GM19372 (cell line): ENCODE results near the gene ANO9.
A peak's percentile ranks its signal among the peaks of the same experiment; 100 is the strongest.

Experiments used
- ATAC-seq: cut with Tn5 transposase; IDR thresholded peaks from one replicate; pipeline ENCODE4 v1.9.1; 2021; ENCODE audit warnings: mild to moderate bottlenecking, low read depth, moderate library complexity; ENCODE audit not compliant: unreplicated experiment

Gene ANO9

DNA sequence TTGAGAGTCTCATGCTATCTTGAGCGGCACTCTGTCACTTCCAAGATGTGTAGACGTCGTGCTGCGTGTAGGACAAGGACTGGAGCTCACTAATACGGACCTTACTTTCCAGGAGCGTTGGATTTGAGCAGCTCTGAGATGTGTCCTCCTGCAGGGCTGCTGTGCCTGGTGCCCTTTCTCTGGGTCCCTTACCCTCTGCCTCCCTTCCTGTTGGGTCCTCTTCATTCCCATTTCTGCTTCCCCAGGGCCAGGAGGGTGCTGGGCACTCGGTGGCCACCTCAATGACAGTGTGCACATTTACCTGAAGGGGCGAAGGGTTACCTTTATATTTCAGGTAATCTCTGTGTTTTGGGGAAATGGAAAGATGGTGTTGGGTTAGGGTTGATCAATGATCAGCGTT, 12.2 kb upstream of the ANO9 start:
- ATAC-seq = no peak

- ATAC-seq = no peak
Measured at GRCh38 chr11:453564-453963, 11.8 kb upstream of the ANO9 start.

GRCh38 chr11:452916-453527, 11.2 kb upstream of the ANO9 start:
- no peak for ATAC-seq

- no peak for ATAC-seq
Measured at GRCh38 chr11:452203-452744, 10.5 kb upstream of the ANO9 start.

- ATAC-seq = no peak
Measured at GRCh38 chr11:451738-452137, 9.9 kb upstream of the ANO9 start.

DNA sequence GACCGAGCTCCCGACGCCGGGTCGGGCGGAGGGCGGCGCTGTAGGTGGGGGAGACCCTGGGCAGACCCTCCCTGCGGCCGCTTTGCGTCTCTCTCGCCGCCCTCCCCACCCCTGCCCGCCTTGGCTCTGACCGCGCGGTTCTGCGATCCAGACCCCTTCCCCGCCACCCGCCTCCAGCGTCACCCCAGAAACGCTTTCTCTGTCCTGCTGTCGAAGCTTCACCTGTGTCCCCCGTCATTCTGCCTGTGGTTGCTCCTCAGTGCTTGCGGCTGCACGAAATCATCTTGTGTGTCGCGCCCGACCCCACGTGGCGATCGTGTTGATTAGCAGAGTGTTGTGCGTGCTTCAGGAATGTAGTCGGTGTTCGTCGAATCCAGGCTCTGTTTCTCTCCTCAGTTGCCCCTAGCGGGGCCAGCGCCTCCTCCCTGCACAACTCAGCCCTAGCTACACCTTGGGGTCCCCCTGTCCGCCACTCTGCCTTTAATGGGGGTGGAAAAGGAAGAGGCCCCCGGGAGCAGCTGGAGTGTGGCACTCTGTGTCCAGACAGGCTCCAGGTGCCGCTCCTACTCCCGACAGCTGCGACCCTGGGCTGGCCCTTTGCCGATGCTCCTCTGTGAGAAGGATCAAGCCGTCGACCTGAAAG, 9.1 kb upstream of the ANO9 start:
- peak; percentile 4 for ATAC-seq

DNA sequence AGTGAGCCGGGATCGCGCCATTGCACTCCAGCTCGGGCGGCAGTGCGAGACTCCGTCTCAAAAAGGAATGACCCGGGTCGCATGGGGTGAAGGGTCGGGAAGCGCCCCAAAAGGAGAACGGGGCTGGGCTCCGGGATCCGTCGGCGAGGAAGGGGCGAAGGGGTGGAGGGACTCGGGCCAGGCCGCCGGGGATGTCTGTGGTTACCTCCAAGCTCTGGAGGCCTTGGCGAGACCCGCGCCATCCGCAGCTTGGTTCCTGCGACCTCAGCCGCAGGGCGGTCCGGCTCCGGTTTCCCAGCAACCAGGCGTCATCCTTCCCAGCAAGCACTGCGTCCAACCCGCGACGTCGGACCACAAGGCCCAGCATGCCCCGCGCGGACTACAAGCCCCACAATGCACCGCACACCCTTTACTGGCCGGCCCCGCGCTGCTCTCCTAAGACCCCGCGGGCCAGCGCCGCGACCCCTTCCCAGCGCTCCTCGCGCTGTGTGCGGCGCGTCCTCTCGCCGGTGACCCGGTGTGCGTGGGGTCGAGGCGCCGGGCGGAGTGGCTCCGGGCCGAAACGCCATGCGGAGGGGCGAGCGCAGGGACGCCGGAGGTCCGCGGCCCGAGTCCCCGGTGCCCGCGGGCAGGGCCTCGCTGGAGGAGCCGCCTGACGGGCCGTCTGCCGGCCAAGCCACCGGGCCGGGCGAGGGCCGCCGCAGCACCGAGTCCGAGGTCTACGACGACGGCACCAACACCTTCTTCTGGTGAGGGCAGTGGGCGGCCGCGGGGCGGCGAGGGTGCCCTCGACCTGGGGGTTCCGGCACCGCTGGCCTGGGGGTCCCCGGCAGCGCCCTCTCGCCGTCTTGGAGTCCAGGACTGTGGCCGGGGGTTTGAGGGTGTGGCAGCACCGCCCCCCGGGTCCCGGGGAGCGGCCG, 8.3 kb upstream of the ANO9 start, which contains the start of gene PTDSS2:
PTDSS2 (plus strand) TSS at position 391 of the 920 bp plus-strand sequence; CDS start at position 568, 177 bp downstream.
- ATAC-seq = peak; percentile 73

DNA sequence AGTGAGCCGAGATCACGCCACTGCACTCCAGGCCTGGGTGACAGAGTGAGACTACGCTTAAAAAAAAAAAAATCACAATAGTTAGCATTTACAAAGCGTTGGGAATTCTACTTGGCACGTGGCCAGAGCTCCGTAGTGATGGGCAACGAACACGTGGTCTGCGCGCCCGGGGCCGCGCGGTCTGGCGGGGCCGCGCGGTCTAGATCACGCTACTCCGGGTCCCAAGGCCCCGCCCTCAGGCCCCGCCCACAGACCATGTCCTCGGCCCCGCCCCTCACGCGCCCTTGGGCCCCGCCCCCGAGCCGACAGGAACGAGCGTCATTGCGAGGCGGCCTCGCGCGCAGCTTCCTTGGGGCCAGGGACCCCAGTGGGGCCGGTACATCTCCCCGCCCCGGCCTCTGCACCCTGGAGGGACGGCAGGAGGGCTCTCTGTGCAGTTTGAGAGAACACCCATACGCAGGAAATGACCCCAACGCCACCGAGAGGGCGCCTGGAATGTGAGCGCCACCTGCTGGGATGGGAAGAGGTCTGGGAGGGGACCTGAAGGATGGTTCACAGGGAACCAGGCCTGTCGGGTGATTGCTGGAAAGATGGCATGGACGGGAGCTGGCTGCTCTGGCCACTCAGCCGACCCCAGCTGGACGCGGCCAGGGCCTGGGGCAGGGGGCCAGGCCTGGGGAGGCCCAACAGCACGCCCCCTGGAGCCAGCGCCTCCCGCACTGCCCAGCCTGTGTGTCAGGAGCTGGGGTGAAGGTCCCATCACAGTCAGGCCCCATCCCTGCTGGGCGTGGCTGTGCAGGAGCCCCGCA, 6.3 kb upstream of the ANO9 start:
- peak; percentile 47 for ATAC-seq

- no peak for ATAC-seq
Measured at GRCh38 chr11:446891-447290, 5.1 kb upstream of the ANO9 start.

DNA sequence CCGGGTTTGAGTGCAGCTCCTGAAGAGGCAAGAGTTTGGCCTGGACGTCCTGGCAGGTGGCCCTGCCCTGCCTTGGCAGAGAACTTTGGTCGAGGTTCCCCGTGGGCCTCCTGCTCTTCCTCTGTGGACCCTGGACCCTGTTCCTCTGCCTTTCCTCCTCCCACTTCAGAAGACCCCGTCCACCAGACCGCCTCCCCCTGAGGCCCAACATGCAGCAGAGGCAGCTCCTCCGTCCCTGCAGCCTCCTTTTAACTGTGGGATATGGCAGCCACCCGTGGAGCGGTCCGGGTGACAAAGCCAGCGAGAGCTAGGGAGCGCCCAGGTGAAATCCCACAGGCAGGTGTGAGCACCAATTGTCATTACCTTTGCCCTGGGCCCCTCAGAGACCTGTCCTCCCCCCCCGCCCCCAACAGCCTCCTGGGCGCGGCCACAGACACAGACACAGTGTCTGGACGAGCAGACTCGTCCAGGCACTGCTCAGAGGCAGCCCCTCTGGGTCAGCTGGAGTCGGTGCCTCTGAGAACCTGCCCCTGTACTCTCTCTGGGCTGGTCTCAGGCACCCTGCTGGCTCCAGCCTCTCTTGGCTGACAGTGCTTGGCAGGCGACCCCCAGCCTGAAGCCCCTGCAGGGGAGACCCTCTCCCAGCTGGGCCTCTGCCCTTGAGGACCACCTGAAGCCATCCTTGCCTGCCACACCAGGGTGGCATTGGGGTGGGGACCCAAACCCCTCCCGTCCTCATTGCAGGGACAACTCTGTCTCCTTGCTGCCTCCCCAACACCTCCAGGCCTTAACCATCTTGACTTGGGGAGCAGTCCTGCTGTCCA, 4.2 kb upstream of the ANO9 start:
- no peak for ATAC-seq

GRCh38 chr11:444396-445144, 2.8 kb upstream of the ANO9 start:
- no peak for ATAC-seq

- no peak for ATAC-seq
Measured at GRCh38 chr11:443542-444199, 1.9 kb upstream of the ANO9 start.

DNA sequence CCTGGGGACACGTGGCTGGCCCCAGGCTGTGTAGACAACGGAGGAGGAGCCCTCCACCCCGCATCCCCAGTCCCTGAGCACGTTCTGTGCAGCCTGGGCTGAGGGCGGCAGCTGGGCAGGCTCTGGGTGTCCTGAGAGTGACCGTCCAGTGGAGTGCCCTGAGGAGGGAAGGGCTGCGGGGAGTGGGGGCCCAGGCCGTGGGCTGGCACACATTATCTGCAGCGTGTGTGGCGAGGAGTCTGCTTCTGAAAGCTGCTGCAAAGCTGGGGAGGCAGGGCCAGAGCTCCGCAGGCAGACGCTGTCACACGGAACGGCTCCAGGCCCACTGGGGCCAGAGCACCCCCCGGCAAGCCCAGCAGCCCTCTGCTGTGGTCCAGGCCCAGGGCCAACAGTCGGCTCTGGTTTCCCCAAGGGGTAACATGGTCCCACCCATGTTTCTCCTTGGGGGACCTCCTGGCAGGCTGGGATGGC, 835 bp upstream of the ANO9 start:
- no peak for ATAC-seq

GRCh38 chr11:441043-441417, 781 bp downstream of the ANO9 start:
- ATAC-seq = no peak

GRCh38 chr11:440065-441042, 1.5 kb downstream of the ANO9 start:
- no peak for ATAC-seq

- ATAC-seq = no peak
Measured at GRCh38 chr11:439315-440064, 2.3 kb downstream of the ANO9 start.
